Activated CD4-positive, alpha-beta T cell treated with anti-CD3 and anti-CD28 coated beads for 4 hours (primary cell): ENCODE results near the gene CREG2.

Experiments
- DNase-seq, 2 donors: peaks; one replicate each; pipeline ENCODE4 v3.0.0-alpha.2; 2020

The CREG2 gene

GRCh38 chr2:101387151-101387834 is at the start of gene CREG2:
CREG2 (minus strand) TSS chr2:101387503; CDS start chr2:101387457, 46 bp downstream.
- peak; percentile 21 to 28 for DNase-seq

- DNase-seq: no peak
These were observed 47.9 kb upstream of the CREG2 start for GRCh38 chr2:101435001-101435862.

- no peak for DNase-seq
These were observed 46.2 kb upstream of the CREG2 start for GRCh38 chr2:101433465-101433864.

DNA sequence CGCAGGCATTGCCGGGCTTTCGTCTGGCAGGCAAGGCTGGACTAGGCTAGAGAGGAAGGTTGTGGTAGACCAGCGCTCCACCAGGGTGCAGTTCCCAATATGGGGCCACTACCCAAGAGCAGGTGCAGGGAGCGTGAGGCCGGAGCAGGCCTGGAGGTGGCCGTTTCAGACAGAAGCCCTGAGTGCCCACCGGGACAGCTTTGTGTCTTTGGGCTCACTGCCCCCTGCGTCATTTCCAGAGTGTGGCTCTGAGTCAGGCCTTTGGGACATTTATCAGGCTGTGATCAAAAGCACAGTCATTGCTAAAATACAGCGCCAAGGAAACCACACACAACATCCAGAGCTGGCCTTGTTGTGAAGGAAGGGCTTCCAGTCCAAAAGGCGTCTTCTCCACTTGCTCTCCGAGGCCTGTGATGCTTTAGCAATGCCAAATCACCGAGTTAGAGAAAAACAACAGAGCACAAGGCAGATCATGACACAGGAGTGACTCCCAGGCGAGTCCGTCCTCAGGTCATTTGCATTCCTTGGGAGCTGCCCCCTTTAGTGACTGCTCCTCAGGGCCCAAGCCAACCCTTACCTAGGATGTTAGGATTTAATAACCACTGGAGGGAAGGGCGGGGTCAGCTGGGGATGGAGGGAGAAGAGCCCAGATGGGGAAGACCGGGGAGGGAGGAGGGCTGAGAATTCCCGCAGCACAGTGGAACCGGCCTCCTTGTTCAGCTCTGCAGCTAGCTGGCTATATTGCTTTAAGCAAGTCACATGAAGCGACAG is 45.3 kb upstream of the CREG2 start:
- no peak for DNase-seq

GRCh38 chr2:101431486-101431885 is 44.2 kb upstream of the CREG2 start:
- no peak for DNase-seq

- DNase-seq: no peak
These were observed 42.9 kb upstream of the CREG2 start for GRCh38 chr2:101430156-101430555.

GRCh38 chr2:101429453-101429852 is 42.1 kb upstream of the CREG2 start:
- DNase-seq: no peak

GRCh38 chr2:101428422-101429176 is 41.3 kb upstream of the CREG2 start:
- no peak for DNase-seq

DNA sequence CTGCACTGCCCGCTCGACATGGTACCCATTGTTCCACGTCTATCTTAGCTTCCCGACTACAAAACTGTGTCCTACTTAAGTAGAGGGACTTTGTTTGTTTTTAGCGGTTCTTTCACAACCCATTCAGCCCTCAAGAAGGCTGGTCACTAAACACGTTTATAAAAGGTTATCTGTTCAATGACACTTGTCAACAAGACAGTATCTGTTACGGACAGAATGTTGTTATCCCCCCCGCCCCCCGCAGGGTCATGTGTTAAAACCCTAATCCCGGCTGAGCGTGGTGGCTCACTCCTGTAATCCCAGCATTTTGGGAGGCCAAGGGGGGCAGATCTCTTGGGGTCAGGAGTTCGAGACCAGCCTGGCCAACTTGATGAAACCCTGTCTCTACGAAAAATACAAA is 40.4 kb upstream of the CREG2 start:
- no peak for DNase-seq

DNA sequence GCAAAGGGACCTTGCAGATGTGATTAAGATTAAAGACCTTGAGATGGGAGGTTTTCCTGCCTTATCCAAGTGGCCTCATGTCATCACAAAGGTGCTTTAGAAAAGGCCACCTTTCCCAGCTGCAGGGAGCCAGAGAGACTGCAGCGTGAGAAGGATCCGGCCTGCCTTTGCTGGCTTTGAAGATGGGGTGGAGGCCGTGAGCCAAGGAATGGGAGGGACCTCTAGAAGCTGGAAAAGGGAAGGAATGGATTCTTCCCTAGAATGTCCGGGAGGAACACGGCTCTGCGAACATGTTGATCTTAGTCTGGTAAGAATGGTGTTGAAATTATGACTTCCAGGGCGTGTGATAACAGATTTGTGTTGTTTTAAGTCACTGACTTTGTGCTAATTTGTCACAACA is 39.9 kb upstream of the CREG2 start:
- no peak for DNase-seq

DNA sequence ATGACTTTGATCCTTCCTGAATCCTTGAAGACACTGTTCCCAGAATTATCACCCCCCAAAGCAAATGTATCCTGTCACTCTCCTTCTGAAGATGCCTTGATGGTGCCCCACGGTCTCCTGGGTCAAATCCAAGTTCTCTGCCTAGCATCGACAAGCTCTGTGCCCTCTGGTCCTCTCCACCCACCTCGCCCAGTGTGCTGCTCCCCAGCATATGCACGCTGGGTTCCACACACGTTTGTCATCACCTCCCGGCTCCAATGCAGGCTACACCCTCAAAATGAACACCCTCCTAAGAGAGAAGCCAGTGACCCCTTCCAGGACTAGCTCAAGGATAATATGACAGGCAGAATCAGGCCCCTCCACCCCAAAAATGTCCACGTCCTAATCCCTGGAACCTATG is 39.5 kb upstream of the CREG2 start:
- DNase-seq: no peak

- no peak for DNase-seq
These were observed 33.3 kb upstream of the CREG2 start for GRCh38 chr2:101420623-101421022.

- DNase-seq: peak; percentile 66 to 75
These were observed 31.9 kb upstream of the CREG2 start for GRCh38 chr2:101419096-101419663.

DNA sequence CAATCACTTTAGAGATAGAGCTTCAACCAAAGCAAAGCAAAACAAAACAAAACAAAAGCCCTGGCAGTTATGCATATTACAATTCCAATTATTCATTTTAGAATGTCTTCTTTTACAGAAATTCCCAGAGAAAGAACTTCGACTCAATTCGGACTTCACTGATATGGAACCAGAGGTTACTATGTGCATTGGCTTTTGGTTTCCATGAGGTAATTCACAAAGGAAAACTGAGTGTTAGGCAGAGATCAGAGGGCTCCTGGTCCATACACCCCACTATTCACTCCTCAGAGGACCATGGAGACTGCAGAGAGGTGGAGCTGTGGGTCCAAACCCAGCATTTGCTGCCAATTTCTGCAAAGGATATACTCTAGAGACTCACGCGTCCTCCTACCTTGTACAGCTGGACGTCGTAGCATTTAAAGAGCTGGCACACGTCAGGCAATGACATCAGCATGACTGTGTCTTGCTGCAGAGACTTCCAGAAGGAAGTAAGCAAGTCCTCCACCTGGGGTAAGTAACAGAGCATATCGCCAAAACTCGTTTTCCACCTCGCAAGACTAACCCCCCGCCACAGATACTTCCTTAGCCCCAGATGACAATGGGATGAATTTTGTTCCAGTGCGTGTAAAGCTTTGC is 31.3 kb upstream of the CREG2 start:
- no peak for DNase-seq

- no peak for DNase-seq
These were observed 29.3 kb upstream of the CREG2 start for GRCh38 chr2:101416609-101417008.

GRCh38 chr2:101415884-101416283 is 28.6 kb upstream of the CREG2 start:
- DNase-seq: no peak

- DNase-seq: no peak
These were observed 27.9 kb upstream of the CREG2 start for GRCh38 chr2:101415220-101415619.

DNA sequence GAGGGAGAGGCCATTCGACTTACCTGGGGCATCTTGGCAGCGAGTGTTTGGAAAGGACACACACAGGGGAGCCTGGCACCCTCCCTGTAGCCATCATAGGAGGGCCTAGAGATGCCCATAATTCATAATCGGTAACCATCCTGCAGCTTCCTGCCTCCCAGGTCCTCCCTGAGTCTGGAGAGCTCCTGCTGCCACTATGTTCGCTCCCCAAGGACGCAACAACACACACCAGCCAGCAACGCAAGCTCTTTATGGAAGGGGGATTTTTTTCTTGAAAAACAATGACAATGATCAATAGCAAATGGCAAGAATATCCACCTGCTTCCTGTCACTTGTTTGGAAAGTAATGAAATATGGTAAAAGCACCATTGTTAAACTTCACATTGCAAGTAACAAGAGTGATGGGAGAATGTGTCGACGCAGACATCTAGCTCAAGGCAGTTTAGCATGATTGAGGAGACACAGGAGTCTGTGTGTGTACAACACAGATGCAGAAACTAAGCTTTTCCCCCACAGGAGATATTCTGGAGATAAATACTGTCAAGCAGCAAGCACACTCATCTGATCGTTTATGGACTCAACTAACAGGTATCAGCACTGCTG is 24.9 kb upstream of the CREG2 start:
- no peak for DNase-seq

GRCh38 chr2:101410746-101411145 is 23.4 kb upstream of the CREG2 start:
- DNase-seq: no peak

DNA sequence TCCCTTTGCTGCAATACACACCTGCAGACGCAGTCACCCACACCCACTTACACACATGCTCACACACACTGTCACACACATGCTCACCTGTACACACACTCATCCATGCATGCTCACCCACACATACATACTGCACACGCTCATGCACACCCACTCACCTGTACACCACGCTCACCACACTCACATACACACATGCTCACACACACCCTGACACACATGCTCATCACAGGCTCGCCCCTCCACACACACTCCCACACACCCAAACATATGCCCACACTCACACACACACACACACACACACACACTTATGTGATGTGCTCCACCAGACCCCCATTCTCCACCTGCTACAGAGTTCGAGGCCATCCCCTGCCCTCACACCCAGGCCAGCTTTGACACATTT is 22.8 kb upstream of the CREG2 start:
- no peak for DNase-seq

DNA sequence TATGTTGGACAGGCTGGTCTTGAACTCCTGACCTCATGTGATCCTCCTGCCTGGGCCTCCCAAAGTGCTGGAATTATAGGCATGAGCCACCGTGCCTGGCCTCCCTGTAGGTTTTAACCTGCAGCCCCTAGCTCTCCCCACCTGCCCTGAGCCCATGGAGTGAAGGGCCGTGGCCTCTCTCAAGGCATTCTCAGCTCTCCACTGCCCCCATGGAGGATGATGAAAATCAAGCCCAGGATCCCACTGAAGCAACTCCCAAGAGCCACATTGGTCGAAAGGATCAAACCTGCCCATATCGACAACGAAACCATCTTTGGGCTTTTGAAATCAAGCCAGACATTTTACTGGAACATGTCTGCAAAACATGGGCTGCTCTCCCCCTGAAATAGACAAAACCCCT is 22.4 kb upstream of the CREG2 start:
- no peak for DNase-seq

DNA sequence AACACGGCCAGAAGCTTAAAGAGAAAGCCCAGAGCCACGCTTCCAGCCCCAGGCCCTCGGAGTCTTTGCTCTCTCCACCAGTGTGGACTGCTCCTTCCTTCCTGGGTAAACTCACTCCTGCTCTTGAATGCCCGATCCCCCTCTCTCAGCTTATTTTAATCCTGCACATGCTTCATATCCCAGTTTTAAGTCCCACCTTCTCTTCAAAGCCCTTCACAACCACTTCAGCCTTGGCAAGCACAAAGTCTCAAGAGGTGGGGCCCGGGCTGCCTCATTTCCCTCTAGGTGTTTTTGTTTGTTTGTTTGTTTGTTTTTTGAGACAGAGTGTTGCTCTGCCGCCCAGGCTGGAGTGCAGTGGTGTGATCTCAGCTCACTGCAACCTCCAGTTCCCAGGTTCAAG is 21.6 kb upstream of the CREG2 start:
- DNase-seq: no peak
